ENCODE measurements around the gene IQCE.

IQCE gene

GRCh38 chr7:2570021-2570420 is 11.2 kb downstream of the IQCE start:
- Histone ChIP-seq H3K9me3 (ENCODE audit: control insufficient read depth, low read length) (no peaks in the 10 kb centered on the region), H3K4me3 (ENCODE audit: insufficient read depth, low read depth, low read length) (no peak overlapping the region), H3K4me1 (ENCODE audit: control insufficient read depth, insufficient read depth, low read length) (peaks cover 27% of the 10 kb centered on the region), H3K27ac (ENCODE audit: insufficient read depth, low read depth, low read length, poor library complexity, severe bottlenecking) (no peak overlapping the region), H3K27me3 (ENCODE audit: control insufficient read depth, insufficient read depth, low read length, poor library complexity, severe bottlenecking) (no peaks in the 10 kb centered on the region), H3K36me3 (ENCODE audit: control insufficient read depth, insufficient read depth, low read length) (no peaks in the 10 kb centered on the region)
- 94 to 96% methylated on average over 13 to 14 of the region's 16 CpGs for WGBS, 2 experiments

- no peaks in the 10 kb centered on the region for H3K27me3 ChIP-seq (ENCODE audit: control insufficient read depth, insufficient read depth, low read length, poor library complexity, severe bottlenecking)
- H3K4me3 ChIP-seq (ENCODE audit: insufficient read depth, low read depth, low read length) = no peak overlapping the region
- peaks cover 27% of the 10 kb centered on the region for H3K4me1 ChIP-seq (ENCODE audit: control insufficient read depth, insufficient read depth, low read length)
- WGBS, 2 experiments = 94% methylated on average over 15 of the region's 15 CpGs
- H3K36me3 ChIP-seq (ENCODE audit: control insufficient read depth, insufficient read depth, low read length) = no peaks in the 10 kb centered on the region
- H3K27ac ChIP-seq (ENCODE audit: insufficient read depth, low read depth, low read length, poor library complexity, severe bottlenecking) = no peak overlapping the region
- H3K9me3 ChIP-seq (ENCODE audit: control insufficient read depth, low read length) = no peaks in the 10 kb centered on the region
Measured at GRCh38 chr7:2571409-2571808, 12.6 kb downstream of the IQCE start.

GRCh38 chr7:2572101-2572842 is 13.5 kb downstream of the IQCE start:
- Histone ChIP-seq H3K4me1 (ENCODE audit: control insufficient read depth, insufficient read depth, low read length) (peaks cover 19% of the 10 kb centered on the region), H3K27ac (ENCODE audit: insufficient read depth, low read depth, low read length, poor library complexity, severe bottlenecking) (no peak overlapping the region), H3K27me3 (ENCODE audit: control insufficient read depth, insufficient read depth, low read length, poor library complexity, severe bottlenecking) (no peaks in the 10 kb centered on the region), H3K4me3 (ENCODE audit: insufficient read depth, low read depth, low read length) (no peak overlapping the region), H3K36me3 (ENCODE audit: control insufficient read depth, insufficient read depth, low read length) (no peaks in the 10 kb centered on the region), H3K9me3 (ENCODE audit: control insufficient read depth, low read length) (no peaks in the 10 kb centered on the region)
- 91 to 92% methylated on average over 20 to 21 of the region's 22 CpGs for WGBS, 2 experiments

GRCh38 chr7:2573761-2574160 is 15.0 kb downstream of the IQCE start:
- peaks cover 9% of the 10 kb centered on the region for H3K4me1 ChIP-seq (ENCODE audit: control insufficient read depth, insufficient read depth, low read length)

GRCh38 chr7:2575046-2575732 is 16.4 kb downstream of the IQCE start:
- WGBS, 2 experiments = 93 to 94% methylated on average over 21 of the region's 21 CpGs
- Histone ChIP-seq H3K27me3 (ENCODE audit: control insufficient read depth, insufficient read depth, low read length, poor library complexity, severe bottlenecking) (no peaks in the 10 kb centered on the region), H3K4me3 (ENCODE audit: insufficient read depth, low read depth, low read length) (no peak overlapping the region), H3K4me1 (ENCODE audit: control insufficient read depth, insufficient read depth, low read length) (no peaks in the 10 kb centered on the region), H3K27ac (ENCODE audit: insufficient read depth, low read depth, low read length, poor library complexity, severe bottlenecking) (no peak overlapping the region), H3K36me3 (ENCODE audit: control insufficient read depth, insufficient read depth, low read length) (no peaks in the 10 kb centered on the region), H3K9me3 (ENCODE audit: control insufficient read depth, low read length) (no peaks in the 10 kb centered on the region)

More at GRCh38 chr7:2573761-2574160, 15.0 kb downstream of the IQCE start:
- no peaks in the 10 kb centered on the region for H3K27me3 ChIP-seq (ENCODE audit: control insufficient read depth, insufficient read depth, low read length, poor library complexity, severe bottlenecking)
- WGBS, 2 experiments = 96 to 97% methylated on average over 9 of the region's 9 CpGs
- no peaks in the 10 kb centered on the region for H3K36me3 ChIP-seq (ENCODE audit: control insufficient read depth, insufficient read depth, low read length)
- no peak overlapping the region for H3K4me3 ChIP-seq (ENCODE audit: insufficient read depth, low read depth, low read length)
- H3K9me3 ChIP-seq (ENCODE audit: control insufficient read depth, low read length) = no peaks in the 10 kb centered on the region
- no peak overlapping the region for H3K27ac ChIP-seq (ENCODE audit: insufficient read depth, low read depth, low read length, poor library complexity, severe bottlenecking)

- H3K4me3 ChIP-seq (ENCODE audit: insufficient read depth, low read depth, low read length) = no peak overlapping the region
- H3K9me3 ChIP-seq (ENCODE audit: control insufficient read depth, low read length) = no peaks in the 10 kb centered on the region
- H3K4me1 ChIP-seq (ENCODE audit: control insufficient read depth, insufficient read depth, low read length) = no peaks in the 10 kb centered on the region
- no peak overlapping the region for H3K27ac ChIP-seq (ENCODE audit: insufficient read depth, low read depth, low read length, poor library complexity, severe bottlenecking)
- no peaks in the 10 kb centered on the region for H3K27me3 ChIP-seq (ENCODE audit: control insufficient read depth, insufficient read depth, low read length, poor library complexity, severe bottlenecking)
- 93 to 96% methylated on average over 21 of the region's 21 CpGs for WGBS, 2 experiments
- no peaks in the 10 kb centered on the region for H3K36me3 ChIP-seq (ENCODE audit: control insufficient read depth, insufficient read depth, low read length)
Measured at GRCh38 chr7:2575733-2576340, 17.1 kb downstream of the IQCE start.

- H3K36me3 ChIP-seq (ENCODE audit: control insufficient read depth, insufficient read depth, low read length) = no peaks in the 10 kb centered on the region
- H3K27me3 ChIP-seq (ENCODE audit: control insufficient read depth, insufficient read depth, low read length, poor library complexity, severe bottlenecking) = no peaks in the 10 kb centered on the region
- H3K27ac ChIP-seq (ENCODE audit: insufficient read depth, low read depth, low read length, poor library complexity, severe bottlenecking) = no peak overlapping the region
- no peaks in the 10 kb centered on the region for H3K9me3 ChIP-seq (ENCODE audit: control insufficient read depth, low read length)
- no peak overlapping the region for H3K4me3 ChIP-seq (ENCODE audit: insufficient read depth, low read depth, low read length)
- WGBS, 2 experiments = 96% methylated on average over 56 of the region's 56 CpGs
- H3K4me1 ChIP-seq (ENCODE audit: control insufficient read depth, insufficient read depth, low read length) = no peaks in the 10 kb centered on the region
Measured at GRCh38 chr7:2576742-2577491, 18.1 kb downstream of the IQCE start.

GRCh38 chr7:2577914-2578680 is 19.3 kb downstream of the IQCE start:
- H3K36me3 ChIP-seq (ENCODE audit: control insufficient read depth, insufficient read depth, low read length) = no peaks in the 10 kb centered on the region
- no peak overlapping the region for H3K4me3 ChIP-seq (ENCODE audit: insufficient read depth, low read depth, low read length)
- WGBS, 2 experiments = 96% methylated on average over 73 of the region's 73 CpGs
- no peaks in the 10 kb centered on the region for H3K27me3 ChIP-seq (ENCODE audit: control insufficient read depth, insufficient read depth, low read length, poor library complexity, severe bottlenecking)
- no peaks in the 10 kb centered on the region for H3K4me1 ChIP-seq (ENCODE audit: control insufficient read depth, insufficient read depth, low read length)
- no peaks in the 10 kb centered on the region for H3K9me3 ChIP-seq (ENCODE audit: control insufficient read depth, low read length)
- H3K27ac ChIP-seq (ENCODE audit: insufficient read depth, low read depth, low read length, poor library complexity, severe bottlenecking) = no peak overlapping the region

- Histone ChIP-seq H3K9me3 (ENCODE audit: control insufficient read depth, low read length) (no peaks in the 10 kb centered on the region), H3K4me3 (ENCODE audit: insufficient read depth, low read depth, low read length) (no peak overlapping the region), H3K27me3 (ENCODE audit: control insufficient read depth, insufficient read depth, low read length, poor library complexity, severe bottlenecking) (no peaks in the 10 kb centered on the region), H3K4me1 (ENCODE audit: control insufficient read depth, insufficient read depth, low read length) (no peaks in the 10 kb centered on the region), H3K27ac (ENCODE audit: insufficient read depth, low read depth, low read length, poor library complexity, severe bottlenecking) (no peak overlapping the region), H3K36me3 (ENCODE audit: control insufficient read depth, insufficient read depth, low read length) (no peaks in the 10 kb centered on the region)
- 94 to 95% methylated on average over 11 of the region's 11 CpGs for WGBS, 2 experiments
Measured at GRCh38 chr7:2580636-2581035, 21.9 kb downstream of the IQCE start.

Data from ectodermal cell (in vitro differentiated cells).